NB4 (cell line): Measurements from ENCODE around the gene INPP5A.

ENCODE experiments used
- CTCF ChIP-seq: IDR thresholded peaks from one replicate; pipeline ENCODE4 v1.5.1; 2012; ENCODE audit warnings: low read depth, low read length
- POLR2A ChIP-seq: IDR thresholded peaks from 2 replicates; pipeline ENCODE4 v1.6.1; 2011; ENCODE audit warnings: mild to moderate bottlenecking; ENCODE audit not compliant: insufficient read length; ENCODE audit errors: extremely low read depth

GRCh38 chr10:132609211-132609610, 71.6 kb downstream of the INPP5A start:
- no peak for TF ChIP-seq CTCF
- no peak for TF ChIP-seq POLR2A
